GM12864 (cell line): Measurements from ENCODE around the gene OR9I1.

Source experiments
- DNase-seq: peaks from one replicate; pipeline ENCODE4 v3.0.0-alpha.2; 2011; ENCODE audit warnings: low read depth
- H3K4me3 ChIP-seq: 2 replicates; pipeline ENCODE4 v1.5.1; 2011; ENCODE audit warnings: mild to moderate bottlenecking, low read depth, low read length, control low read depth
- TF ChIP-seq, protein P1 (sequence below): IDR thresholded peaks from 2 replicates; pipeline ENCODE4 v1.5.1; 2011; ENCODE audit warnings: low read depth, mild to moderate bottlenecking, moderate library complexity, low read length, control low read depth, inconsistent platforms; ENCODE audit errors: missing control alignments

The OR9I1 gene, protein sequence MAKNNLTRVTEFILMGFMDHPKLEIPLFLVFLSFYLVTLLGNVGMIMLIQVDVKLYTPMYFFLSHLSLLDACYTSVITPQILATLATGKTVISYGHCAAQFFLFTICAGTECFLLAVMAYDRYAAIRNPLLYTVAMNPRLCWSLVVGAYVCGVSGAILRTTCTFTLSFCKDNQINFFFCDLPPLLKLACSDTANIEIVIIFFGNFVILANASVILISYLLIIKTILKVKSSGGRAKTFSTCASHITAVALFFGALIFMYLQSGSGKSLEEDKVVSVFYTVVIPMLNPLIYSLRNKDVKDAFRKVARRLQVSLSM

DNA sequence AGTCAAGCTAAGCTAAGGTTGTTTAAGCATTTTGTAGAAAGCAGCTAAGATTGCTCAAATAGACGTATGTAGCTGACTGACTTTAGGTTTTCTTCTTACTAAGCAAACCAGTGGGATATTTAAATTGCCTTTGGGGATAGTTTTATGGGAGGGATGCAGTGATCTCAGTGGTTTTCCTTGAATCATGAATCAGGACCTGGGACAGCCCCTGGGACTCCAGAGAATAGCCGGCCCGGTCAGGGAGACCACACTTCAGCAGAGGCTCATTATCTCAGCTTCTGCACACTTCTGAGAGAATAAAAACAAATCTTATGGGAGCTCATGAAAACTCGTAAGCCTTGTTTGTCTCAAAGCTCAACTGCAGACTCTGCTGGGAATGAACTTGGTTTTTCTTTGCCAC lies at the start of gene OR9I1:
OR9I1 (minus strand) TSS at position 62 of the 400 bp plus-strand sequence. CDS start 6,086 bp downstream, outside the sequence.
- no peak for DNase-seq
- no peak within 1 kb of the TSS for H3K4me3 ChIP-seq
- TF ChIP-seq, protein P1, sequence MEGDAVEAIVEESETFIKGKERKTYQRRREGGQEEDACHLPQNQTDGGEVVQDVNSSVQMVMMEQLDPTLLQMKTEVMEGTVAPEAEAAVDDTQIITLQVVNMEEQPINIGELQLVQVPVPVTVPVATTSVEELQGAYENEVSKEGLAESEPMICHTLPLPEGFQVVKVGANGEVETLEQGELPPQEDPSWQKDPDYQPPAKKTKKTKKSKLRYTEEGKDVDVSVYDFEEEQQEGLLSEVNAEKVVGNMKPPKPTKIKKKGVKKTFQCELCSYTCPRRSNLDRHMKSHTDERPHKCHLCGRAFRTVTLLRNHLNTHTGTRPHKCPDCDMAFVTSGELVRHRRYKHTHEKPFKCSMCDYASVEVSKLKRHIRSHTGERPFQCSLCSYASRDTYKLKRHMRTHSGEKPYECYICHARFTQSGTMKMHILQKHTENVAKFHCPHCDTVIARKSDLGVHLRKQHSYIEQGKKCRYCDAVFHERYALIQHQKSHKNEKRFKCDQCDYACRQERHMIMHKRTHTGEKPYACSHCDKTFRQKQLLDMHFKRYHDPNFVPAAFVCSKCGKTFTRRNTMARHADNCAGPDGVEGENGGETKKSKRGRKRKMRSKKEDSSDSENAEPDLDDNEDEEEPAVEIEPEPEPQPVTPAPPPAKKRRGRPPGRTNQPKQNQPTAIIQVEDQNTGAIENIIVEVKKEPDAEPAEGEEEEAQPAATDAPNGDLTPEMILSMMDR: no peak

DNA sequence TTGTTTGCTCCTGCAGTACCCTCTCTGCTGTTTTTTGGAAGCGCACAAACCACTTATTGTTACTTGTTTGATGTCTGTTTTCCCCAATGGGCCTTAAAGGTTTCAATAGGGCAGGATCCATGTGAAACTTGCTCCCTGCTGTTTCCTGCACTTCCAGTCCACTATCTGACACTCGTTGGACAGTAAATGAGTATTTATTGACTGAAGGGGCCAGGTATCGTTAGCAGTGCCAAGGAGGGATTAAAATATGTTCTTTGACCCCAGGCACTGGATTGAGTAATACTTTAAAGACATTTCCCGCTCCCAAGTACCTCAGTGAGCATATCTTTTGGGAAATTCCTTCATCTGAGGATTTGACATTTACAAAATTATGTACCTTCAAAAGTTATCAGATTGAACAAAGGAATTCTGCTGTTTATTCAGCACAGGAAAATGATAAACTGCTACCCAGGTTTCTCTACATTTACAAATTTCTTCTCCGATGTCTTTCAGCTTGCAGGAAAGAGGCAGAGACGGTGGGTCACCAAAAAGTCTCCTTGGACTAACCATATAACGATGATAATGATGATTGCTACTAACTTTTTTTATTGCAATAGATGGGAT lies 40.3 kb upstream of the OR9I1 start:
- no peak overlapping the region for H3K4me3 ChIP-seq
- no peak for DNase-seq
- TF ChIP-seq, protein P1: no peak

DNA sequence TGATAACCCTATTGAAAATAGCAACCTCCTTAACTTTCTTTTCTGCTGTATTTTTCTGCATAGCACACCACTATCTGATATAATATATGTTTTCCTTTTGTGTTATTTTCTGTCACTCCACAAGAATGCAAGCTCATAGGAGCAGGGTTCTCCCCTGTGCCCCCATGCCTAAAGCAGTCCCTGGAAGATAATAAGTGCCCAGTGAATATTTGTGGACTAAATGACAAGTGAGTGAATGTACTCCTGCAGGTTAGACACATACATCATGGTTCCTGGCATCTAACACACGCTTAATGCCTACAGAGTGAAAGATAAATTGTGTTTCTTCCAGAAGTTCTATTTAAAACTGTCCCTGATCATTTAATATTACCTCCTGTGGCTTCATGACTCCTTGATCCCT lies 39.7 kb upstream of the OR9I1 start:
- TF ChIP-seq, protein P1: no peak
- no peak overlapping the region for H3K4me3 ChIP-seq
- no peak for DNase-seq

DNA sequence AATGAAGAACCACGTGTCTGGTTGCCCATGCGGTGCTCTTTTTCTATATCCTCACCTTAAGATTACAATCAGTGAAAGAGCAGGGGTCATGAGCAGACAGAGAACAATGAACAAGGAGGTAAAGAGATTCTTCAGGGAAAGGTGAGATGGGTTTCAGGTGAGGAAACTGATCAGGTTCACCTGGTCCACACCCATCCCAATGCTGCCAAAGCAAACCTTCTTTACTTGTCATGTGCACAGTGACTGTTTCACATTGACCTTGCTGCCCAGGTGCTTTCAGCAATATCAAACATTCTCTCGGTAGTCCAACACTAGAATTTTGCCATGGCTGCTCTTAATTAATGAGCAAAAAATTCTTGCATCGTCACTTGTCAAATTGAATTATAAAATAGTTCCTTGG lies 39.1 kb upstream of the OR9I1 start:
- TF ChIP-seq, protein P1: no peak
- no peak overlapping the region for H3K4me3 ChIP-seq
- no peak for DNase-seq

DNA sequence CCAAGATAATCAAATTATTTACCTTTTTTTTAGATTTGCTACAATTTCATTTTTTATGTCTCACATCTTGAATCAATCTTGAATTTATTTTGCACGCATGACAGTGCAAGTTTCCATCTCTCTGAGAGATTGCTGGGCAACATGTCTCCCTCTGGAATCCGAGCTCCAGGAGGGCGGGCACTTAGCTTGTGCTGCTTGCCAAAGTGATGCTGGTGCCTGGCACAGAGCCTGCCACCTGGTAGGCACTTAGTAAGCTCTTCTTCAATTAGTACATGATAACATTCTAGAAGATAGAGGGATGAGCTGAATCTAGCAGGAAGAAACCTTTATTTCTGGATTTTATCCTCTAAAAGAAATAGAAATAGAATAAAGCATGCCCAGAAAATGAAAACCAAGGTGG lies 27.5 kb upstream of the OR9I1 start:
- TF ChIP-seq, protein P1: no peak
- H3K4me3 ChIP-seq: no peak overlapping the region
- no peak for DNase-seq

DNA sequence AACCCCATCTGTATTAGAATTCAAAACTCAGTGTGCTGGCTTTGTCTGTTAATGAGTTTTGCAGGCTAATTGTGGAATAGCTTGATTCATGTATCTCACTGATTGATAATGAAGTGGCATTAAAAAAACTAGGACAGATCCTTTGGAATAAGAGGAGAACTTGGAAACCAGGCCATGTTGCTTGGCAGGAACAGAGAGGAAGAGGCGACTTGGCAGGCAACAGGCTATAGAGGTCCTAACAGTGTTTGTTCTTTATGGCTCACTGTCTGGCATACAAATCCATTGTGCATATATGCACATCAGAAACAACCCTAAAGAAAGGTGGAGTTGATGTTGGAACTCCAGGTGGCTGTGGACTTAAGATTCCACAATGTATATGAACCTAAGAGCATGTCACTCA lies 17.4 kb upstream of the OR9I1 start:
- TF ChIP-seq, protein P1: no peak
- H3K4me3 ChIP-seq: no peak overlapping the region
- DNase-seq: no peak

DNA sequence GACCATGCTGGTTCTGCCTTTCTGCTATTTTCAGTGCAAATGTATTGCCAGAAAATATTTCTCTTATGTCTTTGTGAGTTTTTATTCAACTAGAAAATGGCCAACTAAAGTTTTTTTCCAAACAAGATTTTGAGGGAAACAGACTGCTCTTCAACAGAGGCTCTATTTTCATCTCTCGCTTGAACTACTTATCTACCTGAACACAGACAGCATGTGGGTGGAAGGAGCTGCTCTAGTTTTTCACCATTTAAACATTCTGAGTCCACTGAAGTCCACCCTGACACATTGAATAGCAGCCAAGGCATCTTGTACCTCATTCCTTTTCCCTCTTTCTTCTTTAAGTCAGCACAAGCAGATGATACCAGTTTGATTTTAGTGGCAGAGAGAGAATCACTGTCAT lies 9.8 kb upstream of the OR9I1 start:
- TF ChIP-seq, protein P1: no peak
- no peak overlapping the region for H3K4me3 ChIP-seq

More for the DNA sequence above, 9.8 kb upstream of the OR9I1 start:
- DNase-seq: no peak
